Measurements from ENCODE around the gene PPP6R1. TPM values are rescaled to one million over a fixed set of nuclear protein-coding genes. Genes with fewer than 3 reads are reported as not detected.

Gene PPP6R1
- 10 to 100 TPM; 51.3 to 54.3 TPM for total RNA-seq

DNA sequence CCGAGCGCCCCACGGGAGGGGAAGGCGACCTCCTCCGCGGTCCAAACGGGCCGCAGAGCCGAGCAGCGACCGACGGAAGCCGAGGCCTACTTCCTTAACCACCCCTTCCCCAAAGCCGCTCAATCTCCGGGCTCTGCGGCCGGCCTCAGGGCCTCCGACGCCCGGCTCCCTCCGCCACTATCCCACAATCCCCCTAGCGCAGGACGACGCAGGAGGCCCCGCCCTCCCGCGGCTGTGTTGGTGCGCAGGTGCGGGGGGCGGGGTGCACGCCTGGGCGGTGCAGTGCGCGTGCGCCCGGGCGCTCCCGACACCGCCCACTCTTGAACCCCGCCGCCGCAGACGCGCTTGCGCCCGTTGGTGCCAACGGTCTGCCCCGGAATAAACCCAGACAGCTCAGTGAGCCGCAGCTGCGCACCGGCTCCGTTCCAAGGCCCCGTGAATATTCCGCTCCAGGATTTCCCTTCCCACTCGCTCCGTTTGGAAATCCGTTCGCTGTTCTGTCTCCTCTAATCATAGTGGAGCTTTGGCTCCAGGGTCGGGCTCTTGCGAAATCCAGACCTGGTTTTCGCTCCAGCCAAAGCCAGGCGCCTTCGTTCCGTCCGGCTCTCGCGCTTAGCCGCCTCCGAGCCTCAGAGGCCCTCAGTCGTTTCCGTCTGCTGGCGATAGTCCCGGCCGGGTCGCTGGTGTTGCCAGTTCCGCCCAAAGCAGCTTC is at the start of gene PPP6R1:
Gene PPP6R1, minus strand, starts transcription at position 190 of the 712 bp plus-strand sequence. CDS start 11,914 bp downstream, outside the sequence.

DNA sequence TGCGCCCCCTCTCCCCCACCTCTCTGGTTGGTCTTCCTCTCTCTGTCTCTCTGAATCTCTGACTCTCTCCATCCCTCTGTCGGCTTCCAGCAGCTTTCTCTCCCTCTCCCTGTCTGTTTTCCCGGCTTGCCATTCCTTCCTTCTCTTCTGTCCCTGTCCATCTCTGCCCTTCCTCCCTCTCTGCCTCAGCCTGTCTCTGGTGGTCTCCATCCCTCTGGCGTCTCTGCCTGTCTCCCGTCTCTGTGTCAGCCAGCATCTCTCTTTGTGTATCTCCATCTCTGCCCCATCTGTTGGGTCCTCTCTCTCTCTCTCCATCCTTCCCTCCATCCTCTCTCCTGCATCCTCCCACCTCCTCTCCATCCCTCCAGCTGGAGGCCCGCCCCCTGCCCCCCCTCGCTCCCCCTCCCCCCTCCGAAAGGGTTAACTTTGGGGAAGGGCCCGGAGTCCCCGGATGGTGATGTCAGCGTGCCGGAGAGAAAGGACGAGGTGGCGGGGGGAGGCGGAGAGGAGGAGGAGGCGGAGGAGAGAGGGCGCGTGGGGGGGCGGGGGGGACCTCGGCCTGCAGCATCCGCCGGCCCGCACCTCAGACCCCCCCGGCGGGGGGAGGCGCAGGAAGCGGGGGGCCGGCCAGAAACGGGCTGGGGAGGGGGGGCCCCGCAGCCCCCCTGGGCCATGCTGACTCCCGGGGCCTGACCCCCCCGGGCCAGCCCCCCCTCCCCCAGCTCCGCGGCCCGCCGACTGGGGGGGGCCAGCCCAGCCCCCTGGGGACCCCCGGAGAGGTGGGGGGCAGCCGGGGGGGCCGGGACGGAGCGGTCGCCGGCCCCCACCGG is 24.9 kb upstream of the PPP6R1 start, which contains the start of gene BRSK1:
Gene BRSK1, plus strand, starts transcription at position 450 of the 830 bp plus-strand sequence. CDS start 446 bp downstream, outside the sequence.

GRCh38 chr19:55279770-55280643 is 21.2 kb upstream of the PPP6R1 start, which contains the start of gene HSPBP1:
Gene HSPBP1 (minus strand): TSS chr19:55280110. CDS start chr19:55279608, 502 bp downstream.

GRCh38 chr19:55228403-55229031 is 30.3 kb downstream of the PPP6R1 start, which contains the start of gene TMEM86B:
Gene TMEM86B (minus strand): TSS chr19:55228763. CDS start chr19:55228741, 22 bp downstream.

GRCh38 chr19:55208880-55209692 is 49.7 kb downstream of the PPP6R1 start, which contains the start of gene PTPRH:
Gene PTPRH (minus strand): TSS chr19:55209501. CDS start chr19:55209433, 68 bp downstream.

Small RNA genes within 50 kb of the gene (small RNA-seq; reads per million reads assigned to genes)
- gene MIR6802 (0.17 to 0.51 reads per million in 2 donors), gene MIR6803 (0 reads per million in 2 donors), gene MIR6804 (0 reads per million in 2 donors)

Other genes starting within 250 kb of the PPP6R1 start
- gene GP6, start 220.8 kb downstream of the PPP6R1 start, total RNA-seq, result not detected
- 10 to 100 TPM; 10.3 to 20.3 TPM for gene RDH13, start 195.9 kb downstream of the PPP6R1 start, total RNA-seq
- gene EPS8L1, start 183.1 kb downstream of the PPP6R1 start, total RNA-seq, result 1 to 10 TPM; 6.9 to 8.3 TPM
- gene PPP1R12C, start 141.4 kb downstream of the PPP6R1 start, total RNA-seq, result 10 to 100 TPM; 39.3 to 55.4 TPM
- gene TNNT1, start 109.8 kb downstream of the PPP6R1 start, total RNA-seq, result 1 to 10 TPM in 1 of 2 donors, under 1 TPM in 1; 0.34 to 9.0 TPM
- gene TNNI3, start 101.3 kb downstream of the PPP6R1 start, total RNA-seq, result 1 to 10 TPM in 1 of 2 donors, under 1 TPM in 1; 1.00 to 1.0 TPM
- gene DNAAF3, start 92.4 kb downstream of the PPP6R1 start, total RNA-seq, result 1 to 10 TPM; 2.1 to 2.7 TPM
- 1 to 10 TPM in 1 of 2 donors, under 1 TPM in 1; 0.33 to 1.0 TPM for gene SYT5, start 78.7 kb downstream of the PPP6R1 start, total RNA-seq
- gene PTPRH, start 49.5 kb downstream of the PPP6R1 start, total RNA-seq, result 10 to 100 TPM; 12.4 to 15.3 TPM
- 1 to 10 TPM; 1.4 to 1.7 TPM for gene TMEM86B, start 30.3 kb downstream of the PPP6R1 start, total RNA-seq
- gene HSPBP1, start 21.1 kb upstream of the PPP6R1 start, total RNA-seq, result 10 to 100 TPM; 35.4 to 50.3 TPM
- gene BRSK1, start 25.0 kb upstream of the PPP6R1 start, total RNA-seq, result 1 to 10 TPM; 2.7 to 3.1 TPM
- not detected for gene TMEM150B, start 66.3 kb upstream of the PPP6R1 start, total RNA-seq
- gene KMT5C, start 80.9 kb upstream of the PPP6R1 start, total RNA-seq, result 10 to 100 TPM; 10.3 to 12.0 TPM
- not detected for gene COX6B2, start 95.7 kb upstream of the PPP6R1 start, total RNA-seq
- gene GARIN5B, start 104.2 kb upstream of the PPP6R1 start, total RNA-seq, result not detected
- 1 to 10 TPM in 1 of 2 donors, not detected in 1; 1.0 TPM for gene IL11, start 111.4 kb upstream of the PPP6R1 start, total RNA-seq
- gene TMEM190, start 117.8 kb upstream of the PPP6R1 start, total RNA-seq, result not detected
- not detected for gene TMEM238, start 125.3 kb upstream of the PPP6R1 start, total RNA-seq
- 100 to 1,000 TPM; 230 to 328 TPM for gene RPL28, start 126.9 kb upstream of the PPP6R1 start, total RNA-seq
- gene UBE2S, start 148.8 kb upstream of the PPP6R1 start, total RNA-seq, result 100 to 1,000 TPM; 248 to 380 TPM
- not detected for gene SHISA7, start 184.3 kb upstream of the PPP6R1 start, total RNA-seq
- gene ISOC2, start 202.6 kb upstream of the PPP6R1 start, total RNA-seq, result 10 to 100 TPM; 66.4 to 95.6 TPM
- not detected for gene C19orf85, start 205.7 kb upstream of the PPP6R1 start, total RNA-seq
- gene ZNF628, start 217.6 kb upstream of the PPP6R1 start, total RNA-seq, result 1 to 10 TPM; 4.8 to 5.7 TPM
- 10 to 100 TPM; 13.4 to 18.6 TPM for gene NAT14, start 226.2 kb upstream of the PPP6R1 start, total RNA-seq
- under 1 TPM; 0.67 to 0.69 TPM for gene SSC5D, start 229.4 kb upstream of the PPP6R1 start, total RNA-seq

Data from melanocyte of skin (primary cell).